ENCODE data around the gene KIR2DL4.
"Not testable (repeated sequence)": the region's sequence is repeated elsewhere in the genome, so short reads cannot be mapped to it uniquely, and the experiment has no call there.

GRCh38 chr19:54837522-54837921 is 34.1 kb downstream of the KIR2DL4 start:
- not testable (repeated sequence) for TF ChIP-seq EZH2, EZH2phosphoT487 (IDR thresholded peaks at IDR 0.05)
- TF ChIP-seq, protein P1, sequence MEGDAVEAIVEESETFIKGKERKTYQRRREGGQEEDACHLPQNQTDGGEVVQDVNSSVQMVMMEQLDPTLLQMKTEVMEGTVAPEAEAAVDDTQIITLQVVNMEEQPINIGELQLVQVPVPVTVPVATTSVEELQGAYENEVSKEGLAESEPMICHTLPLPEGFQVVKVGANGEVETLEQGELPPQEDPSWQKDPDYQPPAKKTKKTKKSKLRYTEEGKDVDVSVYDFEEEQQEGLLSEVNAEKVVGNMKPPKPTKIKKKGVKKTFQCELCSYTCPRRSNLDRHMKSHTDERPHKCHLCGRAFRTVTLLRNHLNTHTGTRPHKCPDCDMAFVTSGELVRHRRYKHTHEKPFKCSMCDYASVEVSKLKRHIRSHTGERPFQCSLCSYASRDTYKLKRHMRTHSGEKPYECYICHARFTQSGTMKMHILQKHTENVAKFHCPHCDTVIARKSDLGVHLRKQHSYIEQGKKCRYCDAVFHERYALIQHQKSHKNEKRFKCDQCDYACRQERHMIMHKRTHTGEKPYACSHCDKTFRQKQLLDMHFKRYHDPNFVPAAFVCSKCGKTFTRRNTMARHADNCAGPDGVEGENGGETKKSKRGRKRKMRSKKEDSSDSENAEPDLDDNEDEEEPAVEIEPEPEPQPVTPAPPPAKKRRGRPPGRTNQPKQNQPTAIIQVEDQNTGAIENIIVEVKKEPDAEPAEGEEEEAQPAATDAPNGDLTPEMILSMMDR (IDR thresholded peaks at IDR 0.05), result not testable (repeated sequence)
